ENCODE data around the gene AKT2.
A peak's percentile ranks its signal among the peaks of the same experiment; 100 is the strongest.

AKT2 gene

DNA sequence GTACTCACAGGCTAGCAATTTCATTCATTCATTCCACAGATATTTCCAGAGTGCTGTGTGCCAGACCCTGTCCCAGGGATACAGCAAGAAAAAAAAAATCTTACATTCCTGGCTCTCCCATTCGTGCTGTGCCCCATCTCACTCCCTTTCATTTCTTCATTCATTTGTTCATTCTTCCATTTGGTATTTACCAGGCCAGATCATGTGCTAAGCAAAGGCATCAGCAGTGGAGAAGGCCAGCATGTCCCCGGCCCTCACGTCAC is 91.6 kb downstream of the AKT2 start:
- H3K23ac ChIP-seq (ENCODE audit: low read length), result no peak overlapping the region
- H3K18ac ChIP-seq (ENCODE audit: low read length), result no peak overlapping the region
- no peak overlapping the region for H3K9ac ChIP-seq (ENCODE audit: low read length)
- DNase-seq, result peak in 1 of 2 donors; percentile 79
- no peak overlapping the region for H2BK120ac ChIP-seq (ENCODE audit: insufficient read depth, low read length, poor library complexity)
- H3K27me3 ChIP-seq (ENCODE audit: insufficient read depth, low read length), result no peaks in the 10 kb centered on the region
- H3K14ac ChIP-seq (ENCODE audit: low read length), result no peak overlapping the region
- no peak overlapping the region for H3K4me2 ChIP-seq (ENCODE audit: low read length)
- H3K79me2 ChIP-seq (ENCODE audit: control insufficient read depth, insufficient read depth, low read length, poor library complexity), result peaks cover 3% of the 10 kb centered on the region
- H3K4ac ChIP-seq (ENCODE audit: low read depth, low read length), result no peak overlapping the region
- H3K4me1 ChIP-seq (ENCODE audit: control insufficient read depth in 1 of 2, insufficient read depth in 2 of 2, low read length in 2 of 2), result peaks cover 0 to 5% of the 10 kb centered on the region in 2 experiments
- peaks cover 4% of the 10 kb centered on the region for H3K79me1 ChIP-seq (ENCODE audit: low read length)
- no peak overlapping the region for H2BK12ac ChIP-seq (ENCODE audit: low read length)
- no peak overlapping the region for H4K12ac ChIP-seq (ENCODE audit: low read depth, low read length)
- H3K4me3 ChIP-seq (ENCODE audit: low read depth, low read length), result no peak overlapping the region
- H2BK5ac ChIP-seq (ENCODE audit: low read depth, low read length, poor library complexity), result no peak overlapping the region
- no CpG with 5 or more reads among the region's 3 CpGs for WGBS (ENCODE audit: extremely low coverage, insufficient coverage, insufficient read length)
- no peaks in the 10 kb centered on the region for H3K36me3 ChIP-seq (ENCODE audit: control insufficient read depth in 1 of 2, insufficient read depth in 2 of 2, low read length in 2 of 2)
- no peaks in the 10 kb centered on the region for H3K9me3 ChIP-seq (ENCODE audit: insufficient read depth, low read depth, low read length)
- no peak overlapping the region for H2AK5ac ChIP-seq (ENCODE audit: low read length)
- H4K91ac ChIP-seq (ENCODE audit: low read depth, low read length), result no peak overlapping the region
- H4K8ac ChIP-seq (ENCODE audit: low read depth, low read length), result no peak overlapping the region
- H3K27ac ChIP-seq (ENCODE audit: low read depth, low read length), result no peak overlapping the region
- no peak overlapping the region for H2AFZ ChIP-seq (ENCODE audit: insufficient read depth, low read length, poor library complexity)

DNA sequence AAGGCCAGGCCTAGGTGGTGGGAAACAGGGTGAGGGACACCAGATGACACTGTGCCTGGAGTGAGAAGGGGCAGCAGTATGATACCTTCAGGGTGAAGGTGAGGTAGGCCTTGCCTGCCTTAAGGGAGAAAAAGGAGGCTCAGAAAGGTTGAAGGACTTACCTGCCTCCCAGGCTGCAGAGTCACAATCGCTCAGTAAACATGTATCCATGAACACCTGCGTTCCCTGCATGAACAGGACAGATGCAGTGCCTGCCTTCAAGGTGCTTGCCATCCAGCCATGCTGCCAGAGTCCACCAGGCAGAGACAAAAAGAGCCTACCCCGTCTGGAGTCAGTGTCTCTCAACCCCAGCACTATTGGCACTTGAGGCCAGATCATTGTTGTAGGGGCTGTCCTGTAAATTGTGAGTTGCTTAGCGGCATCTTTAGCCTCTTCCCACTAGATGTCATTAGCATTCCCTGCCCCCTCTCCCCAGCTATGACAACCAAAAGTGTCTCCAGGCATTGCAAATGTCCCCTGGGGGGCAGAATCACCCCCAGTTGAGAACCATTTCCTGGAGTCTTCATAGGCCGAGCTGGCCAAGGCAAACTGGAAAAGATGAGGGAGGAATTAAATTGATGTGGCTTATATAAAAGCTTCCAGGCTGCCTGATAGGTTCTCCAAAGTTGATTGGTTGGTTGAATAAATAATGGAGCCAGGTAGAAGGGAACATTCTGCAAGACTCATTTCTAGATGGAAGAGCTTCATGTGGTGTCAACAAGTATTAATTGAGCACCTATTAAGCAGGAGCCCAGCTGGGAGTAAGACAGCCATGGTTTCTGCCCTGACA is 92.2 kb downstream of the AKT2 start:
- no peak overlapping the region for H3K4ac ChIP-seq (ENCODE audit: low read depth, low read length)
- no peak overlapping the region for H3K9ac ChIP-seq (ENCODE audit: low read length)
- no peak overlapping the region for H2BK5ac ChIP-seq (ENCODE audit: low read depth, low read length, poor library complexity)
- no peak overlapping the region for H2BK120ac ChIP-seq (ENCODE audit: insufficient read depth, low read length, poor library complexity)
- WGBS (ENCODE audit: extremely low coverage, insufficient coverage, insufficient read length), result no CpG with 5 or more reads among the region's 5 CpGs
- peaks cover 0 to 5% of the 10 kb centered on the region in 2 experiments for H3K4me1 ChIP-seq (ENCODE audit: control insufficient read depth in 1 of 2, insufficient read depth in 2 of 2, low read length in 2 of 2)
- H4K12ac ChIP-seq (ENCODE audit: low read depth, low read length), result no peak overlapping the region
- H3K9me3 ChIP-seq (ENCODE audit: insufficient read depth, low read depth, low read length), result no peaks in the 10 kb centered on the region
- no peak overlapping the region for H2AFZ ChIP-seq (ENCODE audit: insufficient read depth, low read length, poor library complexity)
- no peak overlapping the region for H3K23ac ChIP-seq (ENCODE audit: low read length)
- no peak overlapping the region for H3K4me2 ChIP-seq (ENCODE audit: low read length)
- DNase-seq, result no peak
- H3K36me3 ChIP-seq (ENCODE audit: control insufficient read depth in 1 of 2, insufficient read depth in 2 of 2, low read length in 2 of 2), result no peaks in the 10 kb centered on the region
- peaks cover 4% of the 10 kb centered on the region for H3K79me1 ChIP-seq (ENCODE audit: low read length)
- H4K91ac ChIP-seq (ENCODE audit: low read depth, low read length), result no peak overlapping the region
- no peak overlapping the region for H3K27ac ChIP-seq (ENCODE audit: low read depth, low read length)
- no peak overlapping the region for H3K18ac ChIP-seq (ENCODE audit: low read length)
- H2BK12ac ChIP-seq (ENCODE audit: low read length), result no peak overlapping the region
- H3K27me3 ChIP-seq (ENCODE audit: insufficient read depth, low read length), result no peaks in the 10 kb centered on the region
- H3K14ac ChIP-seq (ENCODE audit: low read length), result no peak overlapping the region
- H3K79me2 ChIP-seq (ENCODE audit: control insufficient read depth, insufficient read depth, low read length, poor library complexity), result peaks cover 3% of the 10 kb centered on the region
- H4K8ac ChIP-seq (ENCODE audit: low read depth, low read length), result no peak overlapping the region
- no peak overlapping the region for H2AK5ac ChIP-seq (ENCODE audit: low read length)
- peak overlapping the region; percentile 32 for H3K4me3 ChIP-seq (ENCODE audit: low read depth, low read length)

DNA sequence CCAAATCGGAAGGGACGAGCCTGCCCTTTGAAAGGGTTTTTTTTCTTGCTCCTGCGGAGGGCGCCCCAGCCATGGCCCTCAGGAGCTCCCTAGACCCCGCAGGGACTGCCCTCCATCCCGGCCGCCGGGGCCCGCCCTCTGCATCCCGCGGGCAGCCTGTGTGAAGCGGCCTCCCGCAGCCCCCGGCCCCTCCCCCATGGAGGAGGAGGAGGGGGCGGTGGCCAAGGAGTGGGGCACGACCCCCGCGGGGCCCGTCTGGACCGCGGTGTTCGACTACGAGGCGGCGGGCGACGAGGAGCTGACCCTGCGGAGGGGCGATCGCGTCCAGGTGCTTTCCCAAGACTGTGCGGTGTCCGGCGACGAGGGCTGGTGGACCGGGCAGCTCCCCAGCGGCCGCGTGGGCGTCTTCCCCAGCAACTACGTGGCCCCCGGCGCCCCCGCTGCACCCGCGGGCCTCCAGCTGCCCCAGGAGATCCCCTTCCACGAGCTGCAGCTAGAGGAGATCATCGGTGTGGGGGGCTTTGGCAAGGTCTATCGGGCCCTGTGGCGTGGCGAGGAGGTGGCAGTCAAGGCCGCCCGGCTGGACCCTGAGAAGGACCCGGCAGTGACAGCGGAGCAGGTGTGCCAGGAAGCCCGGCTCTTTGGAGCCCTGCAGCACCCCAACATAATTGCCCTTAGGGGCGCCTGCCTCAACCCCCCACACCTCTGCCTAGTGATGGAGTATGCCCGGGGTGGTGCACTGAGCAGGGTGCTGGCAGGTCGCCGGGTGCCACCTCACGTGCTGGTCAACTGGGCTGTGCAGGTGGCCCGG is 93.1 kb downstream of the AKT2 start:
- WGBS (ENCODE audit: extremely low coverage, insufficient coverage, insufficient read length), result no CpG with 5 or more reads among the region's 62 CpGs
- no peak overlapping the region for H3K27ac ChIP-seq (ENCODE audit: low read depth, low read length)

DNA sequence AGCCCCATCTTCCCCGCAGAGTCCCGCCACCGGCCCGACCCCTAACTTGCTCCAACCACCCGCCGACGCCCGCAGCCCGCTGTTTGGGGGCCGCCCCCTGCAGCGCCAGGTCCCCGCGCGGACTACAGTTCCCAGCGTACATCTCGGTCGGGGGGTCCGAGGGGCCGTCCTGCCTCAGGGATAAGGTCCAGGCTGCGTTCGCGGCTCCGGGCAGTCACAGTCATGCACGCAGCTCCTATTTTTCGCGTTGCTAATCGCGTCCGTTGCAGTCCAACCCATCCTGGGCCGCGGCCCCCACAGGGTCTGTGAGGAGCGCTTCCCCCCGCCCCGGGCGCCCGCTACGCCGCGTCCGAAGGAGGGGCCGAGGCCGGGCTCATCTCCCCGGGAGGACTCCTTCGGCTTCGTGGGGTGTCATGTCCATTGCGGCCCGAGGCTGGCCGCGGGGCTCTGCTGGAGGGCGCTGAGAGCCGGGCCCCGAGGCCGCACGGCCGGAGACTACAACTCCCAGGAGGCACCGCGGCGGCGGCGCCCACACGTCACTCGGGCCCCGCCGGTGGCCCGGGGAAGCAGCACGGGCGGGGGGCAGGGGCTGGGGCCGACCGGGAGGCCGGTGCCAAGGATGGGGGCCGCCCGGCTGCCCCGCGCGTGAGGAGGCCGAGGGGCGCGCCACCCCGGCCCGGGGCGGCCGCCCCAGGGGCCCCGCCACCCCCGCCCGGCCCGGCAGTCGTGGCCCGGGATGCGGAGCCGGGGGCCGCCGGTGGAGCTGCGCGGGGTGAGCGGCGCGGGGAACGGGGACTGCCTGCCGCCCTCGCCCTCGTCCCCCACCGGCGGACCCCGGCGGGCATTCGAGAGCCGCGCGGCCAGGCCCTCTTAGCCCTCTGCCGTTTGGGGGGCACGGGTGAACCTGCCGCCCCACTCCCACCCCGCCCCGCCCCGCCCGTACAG is 94.0 kb downstream of the AKT2 start, which contains the start of gene MAP3K10:
MAP3K10 (plus strand) TSS at position 536 of the 945 bp plus-strand sequence. CDS start 606 bp downstream, outside the sequence.
- H2BK120ac ChIP-seq (ENCODE audit: insufficient read depth, low read length, poor library complexity), result peak within 1 kb of the TSS; percentile 74
- peaks cover 3% of the 10 kb centered on the region for H3K79me2 ChIP-seq (ENCODE audit: control insufficient read depth, insufficient read depth, low read length, poor library complexity)
- H2AFZ ChIP-seq (ENCODE audit: insufficient read depth, low read length, poor library complexity), result peak within 1 kb of the TSS; percentile 99
- H3K23ac ChIP-seq (ENCODE audit: low read length), result no peak within 1 kb of the TSS
- H4K91ac ChIP-seq (ENCODE audit: low read depth, low read length), result peak within 1 kb of the TSS; percentile 58
- peak within 1 kb of the TSS; percentile 76 for H3K9ac ChIP-seq (ENCODE audit: low read length)
- no peak within 1 kb of the TSS for H2AK5ac ChIP-seq (ENCODE audit: low read length)
- peak within 1 kb of the TSS; percentile 96 for H3K14ac ChIP-seq (ENCODE audit: low read length)
- H2BK5ac ChIP-seq (ENCODE audit: low read depth, low read length, poor library complexity), result peak within 1 kb of the TSS; percentile 78
- peaks cover 0 to 5% of the 10 kb centered on the region in 2 experiments for H3K4me1 ChIP-seq (ENCODE audit: control insufficient read depth in 1 of 2, insufficient read depth in 2 of 2, low read length in 2 of 2)
- H3K4me3 ChIP-seq (ENCODE audit: low read depth, low read length), result peak within 1 kb of the TSS; percentile 90
- peak within 1 kb of the TSS; percentile 89 for H3K4me2 ChIP-seq (ENCODE audit: low read length)
- H3K27ac ChIP-seq (ENCODE audit: low read depth, low read length), result no peak within 1 kb of the TSS
- no CpG with 5 or more reads among the region's 116 CpGs for WGBS (ENCODE audit: extremely low coverage, insufficient coverage, insufficient read length)
- no peaks in the 10 kb centered on the region for H3K27me3 ChIP-seq (ENCODE audit: insufficient read depth, low read length)
- peak within 1 kb of the TSS; percentile 89 for H3K18ac ChIP-seq (ENCODE audit: low read length)
- H3K4ac ChIP-seq (ENCODE audit: low read depth, low read length), result peak within 1 kb of the TSS; percentile 34
- H4K12ac ChIP-seq (ENCODE audit: low read depth, low read length), result peak within 1 kb of the TSS; percentile 34
- no peaks in the 10 kb centered on the region for H3K36me3 ChIP-seq (ENCODE audit: control insufficient read depth in 1 of 2, insufficient read depth in 2 of 2, low read length in 2 of 2)
- peaks cover 4% of the 10 kb centered on the region for H3K79me1 ChIP-seq (ENCODE audit: low read length)
- H3K9me3 ChIP-seq (ENCODE audit: insufficient read depth, low read depth, low read length), result no peaks in the 10 kb centered on the region
- peak; percentile 54 to 72 for DNase-seq
- peak within 1 kb of the TSS; percentile 89 for H4K8ac ChIP-seq (ENCODE audit: low read depth, low read length)
- peak within 1 kb of the TSS; percentile 8 for H2BK12ac ChIP-seq (ENCODE audit: low read length)

More for the DNA sequence above, 93.1 kb downstream of the AKT2 start:
- peaks cover 0 to 5% of the 10 kb centered on the region in 2 experiments for H3K4me1 ChIP-seq (ENCODE audit: control insufficient read depth in 1 of 2, insufficient read depth in 2 of 2, low read length in 2 of 2)
- no peak overlapping the region for H2BK12ac ChIP-seq (ENCODE audit: low read length)
- peaks cover 3% of the 10 kb centered on the region for H3K79me2 ChIP-seq (ENCODE audit: control insufficient read depth, insufficient read depth, low read length, poor library complexity)
- H3K14ac ChIP-seq (ENCODE audit: low read length), result peak overlapping the region; percentile 24
- H4K91ac ChIP-seq (ENCODE audit: low read depth, low read length), result no peak overlapping the region
- H3K4me3 ChIP-seq (ENCODE audit: low read depth, low read length), result peak overlapping the region; percentile 90
- no peak overlapping the region for H4K12ac ChIP-seq (ENCODE audit: low read depth, low read length)
- H3K9ac ChIP-seq (ENCODE audit: low read length), result no peak overlapping the region
- H2BK120ac ChIP-seq (ENCODE audit: insufficient read depth, low read length, poor library complexity), result no peak overlapping the region
- H3K4ac ChIP-seq (ENCODE audit: low read depth, low read length), result no peak overlapping the region
- no peaks in the 10 kb centered on the region for H3K27me3 ChIP-seq (ENCODE audit: insufficient read depth, low read length)
- DNase-seq, result peak in 1 of 2 donors; percentile 33
- no peak overlapping the region for H3K23ac ChIP-seq (ENCODE audit: low read length)
- no peak overlapping the region for H2BK5ac ChIP-seq (ENCODE audit: low read depth, low read length, poor library complexity)
- H3K79me1 ChIP-seq (ENCODE audit: low read length), result peaks cover 4% of the 10 kb centered on the region
- H3K18ac ChIP-seq (ENCODE audit: low read length), result peak overlapping the region; percentile 15
- peak overlapping the region; percentile 37 for H4K8ac ChIP-seq (ENCODE audit: low read depth, low read length)
- H3K9me3 ChIP-seq (ENCODE audit: insufficient read depth, low read depth, low read length), result no peaks in the 10 kb centered on the region
- H3K4me2 ChIP-seq (ENCODE audit: low read length), result peak overlapping the region; percentile 89
- H3K36me3 ChIP-seq (ENCODE audit: control insufficient read depth in 1 of 2, insufficient read depth in 2 of 2, low read length in 2 of 2), result no peaks in the 10 kb centered on the region
- H2AFZ ChIP-seq (ENCODE audit: insufficient read depth, low read length, poor library complexity), result peak overlapping the region; percentile 48
- H2AK5ac ChIP-seq (ENCODE audit: low read length), result no peak overlapping the region

Measured in trophoblast cell (in vitro differentiated cells and primary cell).